Common myeloid progenitor, CD34-positive (primary cell): ENCODE measurements around the gene BNIP5.
A peak's percentile ranks its signal among the peaks of the same experiment; 100 is the strongest.

ENCODE experiments used
- CTCF ChIA-PET: fragments of 350-600 bp; sonication (Branson Sonifier 250); formaldehyde crosslinking; loops from one replicate; lab custom pipeline; 2021; ENCODE audit warnings: antibody characterized with exemption; lab: Charles Lee
- POLR2A ChIA-PET: fragments of 350-600 bp; sonication (Branson Sonifier 250); formaldehyde crosslinking; loops from one replicate; lab custom pipeline; 2021; ENCODE audit warnings: antibody characterized with exemption; lab: Charles Lee
- DNase-seq, 3 donors: peaks; one replicate each; pipeline versions ENCODE4 v3.0.0 to v3.0.0-alpha.2; 2013
- H3K27ac ChIP-seq, 2 experiments: 1 replicate in 1 of 2; 2 replicates in 1 of 2; pipeline ENCODE4 v1.7.0; 2013; ENCODE audit warnings: inconsistent platforms in 2 of 2, low read length in 2 of 2, mild to moderate bottlenecking in 2 of 2, low read depth in 1 of 2, moderate library complexity in 1 of 2; ENCODE audit not compliant: severe bottlenecking in 2 of 2, insufficient read depth in 1 of 2, poor library complexity in 1 of 2
- H3K27me3 ChIP-seq, 5 experiments: replicated peaks in 2 of 5; 1 replicate in 3 of 5; 2 replicates in 2 of 5; pipeline versions ENCODE4 v1.6.1 to v1.7.0; 2013; ENCODE audit warnings: low read length in 4 of 5, mild to moderate bottlenecking in 2 of 5, moderate library complexity in 2 of 5, inconsistent platforms in 1 of 5; ENCODE audit not compliant: insufficient read depth in 5 of 5, control insufficient read depth in 4 of 5
- H3K36me3 ChIP-seq, 4 experiments: 1 replicate in 2 of 4; 2 replicates in 2 of 4; pipeline versions ENCODE4 v1.6.1 to v1.7.0; 2013; ENCODE audit warnings: low read length in 3 of 4, control low read depth in 1 of 4, mild to moderate bottlenecking in 1 of 4; ENCODE audit not compliant: control insufficient read depth in 4 of 4, insufficient read depth in 4 of 4
- H3K4me1 ChIP-seq, 4 experiments: 1 replicate in 3 of 4; 2 replicates in 1 of 4; pipeline versions ENCODE4 v1.6.1 to v1.7.1; 2013; ENCODE audit warnings: low read length in 3 of 4, mild to moderate bottlenecking in 3 of 4, control low read depth in 1 of 4, inconsistent platforms in 1 of 4, moderate library complexity in 1 of 4; ENCODE audit not compliant: control insufficient read depth in 4 of 4, insufficient read depth in 4 of 4; ENCODE audit errors: control extremely low read depth in 1 of 4
- H3K4me3 ChIP-seq, 7 experiments: 1 replicate in 4 of 7; 2 replicates in 3 of 7; pipeline versions ENCODE4 v1.5.1 to v1.7.0; 2013; ENCODE audit warnings: mild to moderate bottlenecking in 7 of 7, low read length in 6 of 7, moderate library complexity in 6 of 7, inconsistent platforms in 2 of 7, low read depth in 2 of 7, control low read depth in 1 of 7; ENCODE audit not compliant: insufficient read depth in 4 of 7, control insufficient read depth in 1 of 7; ENCODE audit errors: extremely low read depth in 1 of 7
- H3K9me3 ChIP-seq, 5 experiments: 1 replicate in 4 of 5; 2 replicates in 1 of 5; pipeline versions ENCODE4 v1.6.1 to v1.7.1; 2013; ENCODE audit warnings: low read length in 4 of 5, mild to moderate bottlenecking in 2 of 5, inconsistent platforms in 1 of 5, low read depth in 1 of 5, moderate library complexity in 1 of 5; ENCODE audit not compliant: control insufficient read depth in 4 of 5, insufficient read depth in 2 of 5; ENCODE audit errors: control extremely low read depth in 1 of 5
- WGBS: methylation state at CpG from one replicate; pipeline ENCODE4 v1.1.5; 2013; ENCODE audit not compliant: insufficient coverage; 5-methylcytosine and 5-hydroxymethylcytosine counted together

The BNIP5 gene

GRCh38 chr6:36318690-36319435 lies 17.8 kb downstream of the BNIP5 start:
- H3K27ac ChIP-seq = no peak overlapping the region
- no peak overlapping the region for H3K4me3 ChIP-seq
- WGBS = 95% methylated on average over 5 of the region's 6 CpGs
- POLR2A ChIA-PET = interaction anchor here (0.5 kb wide), 1 partner anchor 19 kb away, joined by 3 read pairs; no protein-coding TSS in a partner anchor
- CTCF ChIA-PET = interaction anchor here (0.5 to 3.5 kb wide), 7 partner anchors 9 to 42 kb away, joined by 3 to 10 read pairs (median 4); no protein-coding TSS in a partner anchor
- H3K27me3 ChIP-seq = no peaks in the 10 kb centered on the region
- no peaks in the 10 kb centered on the region for H3K9me3 ChIP-seq
- no peaks in the 10 kb centered on the region for H3K36me3 ChIP-seq
- DNase-seq = no peak
- no peaks in the 10 kb centered on the region for H3K4me1 ChIP-seq

GRCh38 chr6:36317623-36318022 lies 19.1 kb downstream of the BNIP5 start:
- H3K4me3 ChIP-seq = no peak overlapping the region
- 90% methylated on average over 2 of the region's 2 CpGs for WGBS

GRCh38 chr6:36315921-36316320 lies 20.8 kb downstream of the BNIP5 start:
- ChIA-PET POLR2A (no interaction called here), CTCF (interaction anchor here (0.8 to 3.5 kb wide), 4 partner anchors 9 to 29 kb away, joined by 3 to 12 read pairs (median 4); no protein-coding TSS in a partner anchor)
- Histone ChIP-seq H3K27me3 (no peaks in the 10 kb centered on the region), H3K9me3 (no peaks in the 10 kb centered on the region), H3K27ac (no peak overlapping the region), H3K4me1 (peaks cover 0 to 17% (median 13%) of the 10 kb centered on the region in 4 experiments), H3K4me3 (no peak overlapping the region), H3K36me3 (no peaks in the 10 kb centered on the region)
- no peak for DNase-seq
- WGBS = 86% methylated on average over 5 of the region's 5 CpGs

More at GRCh38 chr6:36317623-36318022, 19.1 kb downstream of the BNIP5 start:
- no peak overlapping the region for H3K27ac ChIP-seq
- no peaks in the 10 kb centered on the region for H3K27me3 ChIP-seq
- H3K9me3 ChIP-seq = no peaks in the 10 kb centered on the region
- ChIA-PET POLR2A (interaction anchor here (0.8 kb wide), 1 partner anchor 34 kb away, joined by 3 read pairs; no protein-coding TSS in a partner anchor), CTCF (interaction anchor here (3.5 kb wide), 2 partner anchors 11 to 15 kb away, joined by 10 to 12 read pairs; no protein-coding TSS in a partner anchor)
- DNase-seq = no peak
- H3K4me1 ChIP-seq = peaks cover 0 to 10% (median 8%) of the 10 kb centered on the region in 4 experiments
- no peaks in the 10 kb centered on the region for H3K36me3 ChIP-seq

GRCh38 chr6:36314221-36315014 lies 22.3 kb downstream of the BNIP5 start:
- H3K4me3 ChIP-seq = no peak overlapping the region
- peaks cover 0 to 17% (median 13%) of the 10 kb centered on the region in 4 experiments for H3K4me1 ChIP-seq
- no peaks in the 10 kb centered on the region for H3K36me3 ChIP-seq
- peak in 1 of 3 donors; percentile 28 for DNase-seq
- CTCF ChIA-PET = interaction anchor here (0.6 to 0.8 kb wide), 2 partner anchors 26 to 57 kb away, joined by 3 read pairs; no protein-coding TSS in a partner anchor
- WGBS = 94% methylated on average over 2 of the region's 3 CpGs
- no peak overlapping the region for H3K27ac ChIP-seq
- no peaks in the 10 kb centered on the region for H3K9me3 ChIP-seq
- H3K27me3 ChIP-seq = no peaks in the 10 kb centered on the region
- POLR2A ChIA-PET = interaction anchor here (0.6 kb wide), 1 partner anchor 23 kb away, joined by 4 read pairs; no protein-coding TSS in a partner anchor

- Histone ChIP-seq H3K27ac (no peak overlapping the region), H3K36me3 (no peaks in the 10 kb centered on the region), H3K4me3 (no peak overlapping the region), H3K9me3 (no peaks in the 10 kb centered on the region), H3K27me3 (no peaks in the 10 kb centered on the region), H3K4me1 (peaks cover 0 to 18% (median 13%) of the 10 kb centered on the region in 4 experiments)
- no peak for DNase-seq
- ChIA-PET CTCF (interaction anchor here (0.6 kb wide), 1 partner anchor 56 kb away, joined by 3 read pairs; no protein-coding TSS in a partner anchor), POLR2A (interaction anchor here (0.6 kb wide), 1 partner anchor 22 kb away, joined by 4 read pairs; no protein-coding TSS in a partner anchor)
- WGBS = 100% methylated on average over 3 of the region's 4 CpGs
These were observed 23.1 kb downstream of the BNIP5 start for GRCh38 chr6:36313649-36313936.

- ChIA-PET CTCF (interaction anchor here (0.9 to 11.8 kb wide), 8 partner anchors 10 to 128 kb away, joined by 3 to 99 read pairs (median 4); no protein-coding TSS in a partner anchor), POLR2A (no interaction called here)
- WGBS = 32% methylated on average over 8 of the region's 8 CpGs
- Histone ChIP-seq H3K4me1 (peaks cover 0 to 18% (median 13%) of the 10 kb centered on the region in 4 experiments), H3K9me3 (no peaks in the 10 kb centered on the region), H3K27me3 (no peaks in the 10 kb centered on the region), H3K4me3 (no peak overlapping the region), H3K36me3 (no peaks in the 10 kb centered on the region), H3K27ac (no peak overlapping the region)
- peak; percentile 40 to 81 (median 75) for DNase-seq
These were observed 23.6 kb downstream of the BNIP5 start for GRCh38 chr6:36312854-36313648.
